Thyroid gland (tissue), 4 donors: ENCODE data around the gene GRN. TPM values are rescaled to one million over a fixed set of nuclear protein-coding genes. Genes with fewer than 3 reads are reported as not detected.

Source experiments
- DNase-seq, 2 donors: peaks; one replicate each; pipeline ENCODE4 v3.0.0-alpha.2; 2019
- H3K27ac ChIP-seq, 3 donors: fragments of 200-600 bp; sonication (generic); 1 replicate in 2 of 3; 2 replicates in 1 of 3; pipeline ENCODE4 v1.5.1; 2016 to 2019; ENCODE audit warnings: mild to moderate bottlenecking in 1 of 3, moderate library complexity in 1 of 3
- H3K27me3 ChIP-seq: fragments of 200-600 bp; sonication (generic); one replicate; pipeline ENCODE4 v1.5.1; 2019
- H3K36me3 ChIP-seq, 2 donors: fragments of 200-600 bp; sonication (generic); one replicate each; pipeline ENCODE4 v1.5.1; 2016 to 2019
- H3K4me1 ChIP-seq, 2 donors: fragments of 200-600 bp; sonication (generic); one replicate each; pipeline ENCODE4 v1.5.1; 2017 to 2019
- H3K4me3 ChIP-seq, 3 donors: fragments of 200-600 bp; sonication (generic); replicated peaks in 1 of 3; 1 replicate in 2 of 3; 2 replicates in 1 of 3; pipeline ENCODE4 v1.5.1; 2016; ENCODE audit warnings: mild to moderate bottlenecking in 1 of 3
- H3K9me3 ChIP-seq: fragments of 200-600 bp; sonication (generic); one replicate; pipeline ENCODE4 v1.5.1; 2017
- POLR2A ChIP-seq, 2 donors: fragments of 450-650 bp; IDR thresholded peaks; one replicate each; pipeline ENCODE4 v1.6.1; 2017; ENCODE audit warnings: antibody characterized with exemption in 2 of 2, mild to moderate bottlenecking in 2 of 2, moderate library complexity in 1 of 2
- WGBS, 2 donors: methylation state at CpG; one replicate each; pipeline ENCODE4 v1.1.5; 2017; 5-methylcytosine and 5-hydroxymethylcytosine counted together
- intact Hi-C: fragments of 100-400 bp; cut with DNase I; formaldehyde crosslinking; loops from one replicate; pipeline ENCODE4 v1.15.1; 2023
- total RNA-seq, 4 donors: library from RNA; depleted of rRNA; stranded (reverse); fragments of >200 nt; gene quantifications; one replicate each; pipeline ENCODE4 v1.2.3, GENCODE V29; 2016
- TF ChIP-seq, protein P1 (sequence below), 6 experiments: fragments of 200-600 bp in 3 of 6; fragments of 450-650 bp in 3 of 6; sonication (generic) in 3 of 6; IDR thresholded peaks; one replicate each; pipeline ENCODE4 v1.5.1; 2016 to 2019; ENCODE audit warnings: antibody characterized with exemption in 6 of 6, mild to moderate bottlenecking in 2 of 6, inconsistent platforms in 1 of 6, moderate library complexity in 1 of 6

Gene GRN
- total RNA-seq, 4 donors from 2014 or later: 259 to 292 (median 264) TPM

- peak; percentile 75 for DNase-seq
- no peaks in the 10 kb centered on the region for H3K36me3 ChIP-seq
- TF ChIP-seq POLR2A (IDR thresholded peaks at IDR 0.05): no peak
- TF ChIP-seq, protein P1, sequence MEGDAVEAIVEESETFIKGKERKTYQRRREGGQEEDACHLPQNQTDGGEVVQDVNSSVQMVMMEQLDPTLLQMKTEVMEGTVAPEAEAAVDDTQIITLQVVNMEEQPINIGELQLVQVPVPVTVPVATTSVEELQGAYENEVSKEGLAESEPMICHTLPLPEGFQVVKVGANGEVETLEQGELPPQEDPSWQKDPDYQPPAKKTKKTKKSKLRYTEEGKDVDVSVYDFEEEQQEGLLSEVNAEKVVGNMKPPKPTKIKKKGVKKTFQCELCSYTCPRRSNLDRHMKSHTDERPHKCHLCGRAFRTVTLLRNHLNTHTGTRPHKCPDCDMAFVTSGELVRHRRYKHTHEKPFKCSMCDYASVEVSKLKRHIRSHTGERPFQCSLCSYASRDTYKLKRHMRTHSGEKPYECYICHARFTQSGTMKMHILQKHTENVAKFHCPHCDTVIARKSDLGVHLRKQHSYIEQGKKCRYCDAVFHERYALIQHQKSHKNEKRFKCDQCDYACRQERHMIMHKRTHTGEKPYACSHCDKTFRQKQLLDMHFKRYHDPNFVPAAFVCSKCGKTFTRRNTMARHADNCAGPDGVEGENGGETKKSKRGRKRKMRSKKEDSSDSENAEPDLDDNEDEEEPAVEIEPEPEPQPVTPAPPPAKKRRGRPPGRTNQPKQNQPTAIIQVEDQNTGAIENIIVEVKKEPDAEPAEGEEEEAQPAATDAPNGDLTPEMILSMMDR (IDR thresholded peaks at IDR 0.05): peak; percentile 65 to 78 (median 76)
- no peak overlapping the region for H3K4me3 ChIP-seq
- peaks cover 5 to 13% of the 10 kb centered on the region in 2 donors for H3K4me1 ChIP-seq
- no peak overlapping the region for H3K27ac ChIP-seq
- H3K27me3 ChIP-seq: no peaks in the 10 kb centered on the region
- WGBS, 2 donors: 6 to 8% methylated on average over 7 of the region's 7 CpGs
- no peaks in the 10 kb centered on the region for H3K9me3 ChIP-seq
- intact Hi-C loops: no loop called here
Measured at GRCh38 chr17:44331249-44331760, 13.8 kb upstream of the GRN start.

DNA sequence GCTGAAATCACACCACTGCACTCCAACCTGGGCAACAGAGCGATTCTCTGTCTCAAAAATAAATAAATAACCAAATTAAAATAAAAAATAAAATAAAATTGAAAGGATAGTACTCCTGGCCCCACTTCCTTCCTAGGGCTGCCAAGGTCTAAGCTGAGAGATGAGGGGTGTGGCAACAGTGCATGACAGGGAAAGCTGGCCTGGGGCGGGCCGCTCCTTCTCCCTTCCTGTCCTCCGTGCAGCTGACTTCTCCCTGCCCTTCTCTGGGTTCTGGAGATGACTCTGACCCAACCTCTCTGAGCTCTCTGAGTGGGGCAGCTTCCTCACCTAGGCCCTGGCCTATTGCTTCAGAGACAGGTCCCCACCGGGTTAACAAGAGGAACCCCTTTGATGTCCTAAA is 11.7 kb upstream of the GRN start:
- Histone ChIP-seq H3K27me3 (no peaks in the 10 kb centered on the region), H3K9me3 (no peaks in the 10 kb centered on the region), H3K4me3 (no peak overlapping the region), H3K4me1 (peaks cover 0 to 9% of the 10 kb centered on the region in 2 donors), H3K36me3 (no peaks in the 10 kb centered on the region), H3K27ac (no peak overlapping the region)
- no peak for TF ChIP-seq POLR2A (IDR thresholded peaks at IDR 0.05)
- TF ChIP-seq, protein P1 (IDR thresholded peaks at IDR 0.05): no peak
- intact Hi-C loops: no loop called here
- 67 to 71% methylated on average over 5 of the region's 5 CpGs for WGBS, 2 donors
- DNase-seq: no peak

GRCh38 chr17:44334315-44334714 is 10.8 kb upstream of the GRN start:
- Histone ChIP-seq H3K36me3 (no peaks in the 10 kb centered on the region), H3K4me1 (peaks cover 0 to 10% of the 10 kb centered on the region in 2 donors), H3K27me3 (no peaks in the 10 kb centered on the region), H3K9me3 (no peaks in the 10 kb centered on the region), H3K4me3 (no peak overlapping the region), H3K27ac (no peak overlapping the region)
- no peak for TF ChIP-seq POLR2A (IDR thresholded peaks at IDR 0.05)
- 74 to 81% methylated on average over 2 of the region's 2 CpGs for WGBS, 2 donors
- intact Hi-C loops: no loop called here
- no peak for DNase-seq

DNA sequence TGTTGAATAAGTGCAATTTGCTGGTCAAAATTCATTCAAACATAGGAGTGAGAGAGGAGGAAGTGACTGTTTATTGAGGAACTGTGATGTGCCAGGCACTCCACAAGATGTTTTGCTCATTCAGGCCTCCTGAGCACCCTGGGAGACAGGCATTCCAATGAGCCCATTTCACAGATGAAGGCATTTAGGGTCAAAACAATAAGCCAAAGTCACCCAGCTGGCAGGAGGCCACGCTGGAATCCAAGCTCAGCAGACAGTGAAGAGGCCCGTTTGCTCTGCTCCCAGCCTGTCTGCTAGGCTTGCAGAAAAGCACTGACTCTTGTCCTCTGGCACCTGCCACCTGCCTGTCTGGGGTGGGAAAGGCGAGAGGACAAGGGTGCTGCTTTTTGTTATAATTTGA is 10.4 kb upstream of the GRN start:
- Histone ChIP-seq H3K36me3 (no peaks in the 10 kb centered on the region), H3K9me3 (no peaks in the 10 kb centered on the region), H3K4me1 (peaks cover 0 to 10% of the 10 kb centered on the region in 2 donors), H3K27ac (no peak overlapping the region), H3K27me3 (no peaks in the 10 kb centered on the region), H3K4me3 (no peak overlapping the region)
- DNase-seq: peak; percentile 53 to 71
- TF ChIP-seq POLR2A (IDR thresholded peaks at IDR 0.05): no peak
- TF ChIP-seq, protein P1 (IDR thresholded peaks at IDR 0.05): no peak
- 26 to 43% methylated on average over 3 of the region's 3 CpGs for WGBS, 2 donors
- intact Hi-C loops: no loop called here

GRCh38 chr17:44335564-44335963 is 9.5 kb upstream of the GRN start:
- no peaks in the 10 kb centered on the region for H3K27me3 ChIP-seq
- intact Hi-C loops: no loop called here
- TF ChIP-seq, protein P1 (IDR thresholded peaks at IDR 0.05): no peak
- TF ChIP-seq POLR2A (IDR thresholded peaks at IDR 0.05): no peak
- no peak overlapping the region for H3K27ac ChIP-seq
- H3K4me1 ChIP-seq: peaks cover 0 to 10% of the 10 kb centered on the region in 2 donors
- no peaks in the 10 kb centered on the region for H3K36me3 ChIP-seq
- no peaks in the 10 kb centered on the region for H3K9me3 ChIP-seq
- no peak for DNase-seq
- 81 to 88% methylated on average over 3 of the region's 3 CpGs for WGBS, 2 donors
- no peak overlapping the region for H3K4me3 ChIP-seq
